CD4-positive, alpha-beta T cell treated with Interleukin-6 at 100 ng/mL for 8 hours (primary cell): ENCODE measurements around the gene ARL13B.
"Not testable (repeated sequence)": the region's sequence is repeated elsewhere in the genome, so short reads cannot be mapped to it uniquely, and the experiment has no call there.

ENCODE experiments used
- DNase-seq: peaks from one replicate; pipeline ENCODE4 v3.0.0-alpha.2; 2020; ENCODE audit warnings: mixed read lengths, low spot score

Gene ARL13B

DNA sequence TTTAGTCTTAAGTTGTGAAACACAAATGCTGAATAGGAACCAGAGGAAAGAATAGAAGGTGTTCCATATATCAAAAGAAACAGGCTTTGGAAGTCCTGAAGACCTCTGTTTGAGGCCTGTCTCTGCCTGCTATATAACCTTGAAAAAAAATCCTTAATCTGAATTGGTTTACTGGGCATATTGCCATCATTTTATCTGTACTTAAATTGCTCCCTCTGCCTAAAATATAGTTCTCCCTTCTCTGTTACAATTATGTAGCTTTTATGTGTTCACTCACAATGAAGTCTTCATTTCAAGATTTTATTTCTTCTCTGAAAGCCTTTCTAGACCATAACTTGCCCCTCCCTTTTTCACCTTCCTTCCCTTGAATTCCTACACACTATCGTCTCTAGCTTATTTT, 21.2 kb downstream of the ARL13B start:
- no peak for DNase-seq

DNA sequence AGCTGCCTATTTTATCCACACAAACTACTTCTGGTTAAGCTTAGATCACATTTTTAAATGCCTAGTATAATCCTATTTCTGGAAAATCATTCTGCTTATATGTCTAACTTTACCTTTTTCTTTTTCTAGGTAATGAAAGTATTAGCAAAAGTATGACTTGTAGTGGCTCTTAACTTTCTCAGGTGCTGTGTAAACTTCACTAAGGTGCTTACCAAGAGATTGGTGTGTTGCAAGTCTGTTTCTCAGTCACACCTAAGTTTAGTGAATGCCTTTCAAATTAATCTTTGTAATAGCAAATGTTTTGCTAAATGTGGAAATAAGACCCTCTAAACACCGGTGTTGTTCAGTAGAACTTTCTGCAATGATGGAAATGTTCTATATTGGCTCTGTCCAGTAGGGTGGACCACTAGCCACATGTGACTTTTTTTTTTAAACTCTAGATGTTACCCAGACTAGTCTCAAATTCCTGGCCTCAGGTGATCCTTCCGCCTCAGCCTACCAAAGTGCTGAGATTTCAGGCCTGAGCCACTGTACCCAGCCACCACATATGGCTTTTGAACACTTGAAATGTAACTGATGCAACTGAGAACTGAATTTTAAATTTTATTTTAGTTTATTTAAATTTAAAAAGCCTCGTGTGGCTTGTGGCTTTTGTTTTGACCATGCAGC, 22.0 kb downstream of the ARL13B start:
- DNase-seq: no peak

DNA sequence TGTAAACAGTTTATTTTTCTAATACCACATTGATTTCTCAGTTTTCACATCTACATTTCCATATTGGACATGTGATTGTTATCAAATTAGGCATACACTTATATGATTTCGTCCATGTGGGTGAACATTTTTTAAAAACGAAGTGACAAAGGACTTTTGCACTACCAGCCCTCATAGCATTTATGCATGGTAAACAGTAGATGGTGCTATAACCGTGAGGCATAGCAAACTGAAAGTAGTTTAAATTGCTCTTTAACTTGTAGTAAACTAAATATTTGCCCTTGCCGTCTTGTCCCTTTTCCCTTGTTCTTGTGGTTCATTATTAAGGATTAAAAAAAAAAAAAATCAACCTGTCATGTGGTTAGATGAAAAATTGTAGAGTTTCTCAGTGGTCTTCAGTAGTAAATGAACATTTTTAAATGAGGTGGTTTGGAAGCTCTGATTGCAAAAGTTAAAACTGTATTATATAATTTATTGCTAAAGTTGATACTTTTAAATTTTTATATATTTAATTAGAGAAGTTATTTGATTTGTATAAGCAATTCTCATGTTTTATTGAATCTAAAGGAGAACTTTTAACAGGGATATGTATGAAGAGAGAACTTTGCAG, 24.5 kb downstream of the ARL13B start:
- DNase-seq: peak; percentile 48

DNA sequence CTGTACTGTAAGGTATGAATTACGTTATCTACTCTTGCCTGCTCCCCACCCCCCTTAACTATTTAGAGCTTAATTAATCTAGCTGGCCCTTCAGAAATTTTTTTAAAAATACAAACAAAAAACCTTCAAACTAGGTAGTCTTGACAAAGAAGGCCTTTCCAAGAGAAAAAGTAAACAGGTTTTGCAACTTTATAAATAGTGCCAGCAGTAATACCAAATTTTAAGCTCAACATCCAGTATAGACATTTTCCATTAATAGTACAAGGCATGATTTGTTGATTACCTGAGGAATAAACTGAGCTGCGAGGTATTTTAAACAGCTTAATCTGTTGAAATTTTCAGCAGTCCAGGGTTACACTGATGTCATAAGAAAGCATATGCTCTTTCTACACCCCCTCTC, 28.3 kb downstream of the ARL13B start:
- no peak for DNase-seq

DNA sequence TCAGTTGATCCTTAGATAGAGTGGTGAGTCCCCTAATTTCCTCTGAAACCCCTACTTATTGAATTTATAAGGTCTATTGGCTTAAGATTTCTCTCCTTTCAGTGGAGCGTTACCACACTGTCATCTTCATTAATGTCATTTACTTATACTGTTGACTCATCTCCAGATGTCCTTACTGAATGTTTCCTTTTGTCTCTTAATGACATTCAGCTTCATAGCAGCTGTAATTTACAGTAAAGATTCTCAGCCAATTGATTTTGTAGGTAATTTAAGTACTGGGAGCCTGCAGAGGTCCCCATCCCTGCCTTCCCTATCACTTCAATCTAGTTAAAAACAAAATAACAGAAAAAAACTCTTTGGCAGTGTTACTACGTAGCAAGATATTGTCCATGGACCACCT, 29.7 kb downstream of the ARL13B start:
- DNase-seq: no peak

DNA sequence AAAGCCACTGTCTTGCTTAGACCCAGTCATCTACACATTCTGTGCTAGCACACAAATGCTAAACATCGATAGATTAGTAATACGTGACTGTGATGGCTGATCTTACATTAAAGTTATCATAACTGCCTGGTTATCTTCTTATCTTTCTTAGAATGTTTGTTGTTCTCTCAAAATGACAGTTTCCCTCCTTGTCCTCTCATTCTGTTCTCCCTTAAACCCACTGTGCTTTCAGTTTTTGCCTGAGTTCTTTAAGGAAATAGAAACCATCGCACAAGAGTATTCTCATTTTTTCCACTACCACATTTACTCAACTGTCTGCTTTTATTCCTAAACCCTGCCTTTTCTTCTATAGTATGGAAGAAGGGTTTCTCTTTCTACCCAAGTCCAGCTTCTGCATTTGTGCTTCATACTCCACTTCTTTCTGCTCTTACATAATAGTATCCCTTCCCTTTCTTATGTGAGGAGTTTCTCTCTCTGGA, 31.3 kb downstream of the ARL13B start:
- no peak for DNase-seq

DNA sequence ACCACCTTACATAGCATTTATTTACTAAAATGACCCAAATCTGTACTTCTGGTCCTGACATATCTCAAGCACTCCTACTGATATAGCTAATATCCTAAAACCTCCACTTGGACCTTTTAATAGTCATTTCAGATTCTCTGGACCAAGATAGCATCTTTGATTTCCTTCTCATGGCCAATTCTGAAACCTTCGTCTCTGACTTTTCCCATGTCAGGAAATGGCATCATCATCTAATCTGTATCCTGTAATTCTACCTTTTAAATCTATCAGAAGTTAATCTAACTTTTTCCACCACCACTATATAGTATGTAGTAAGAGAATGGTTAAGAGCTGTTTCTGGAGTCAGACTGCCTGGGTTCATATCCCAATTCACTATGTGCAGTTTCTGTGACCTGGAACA, 32.2 kb downstream of the ARL13B start:
- DNase-seq: no peak

DNA sequence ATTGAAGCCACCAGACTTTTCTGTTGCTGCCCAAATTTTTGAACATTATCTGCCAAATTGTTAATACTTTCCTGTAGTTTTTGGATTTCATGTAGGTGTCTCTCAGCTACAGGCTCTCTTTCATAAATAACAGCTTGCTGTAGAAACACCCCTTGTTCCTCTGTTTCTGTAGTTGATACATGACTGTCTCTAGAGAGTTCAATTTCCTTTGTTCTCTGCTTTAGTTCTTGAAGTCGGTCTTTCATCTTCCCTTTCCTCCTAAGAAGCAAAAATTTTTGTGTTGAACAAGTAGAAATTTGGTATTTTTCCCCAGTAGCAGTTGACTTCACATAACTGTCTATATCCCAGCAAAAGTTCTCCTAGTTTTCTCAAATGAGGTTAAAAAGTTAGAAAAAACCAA, 35.1 kb downstream of the ARL13B start:
- no peak for DNase-seq

DNA sequence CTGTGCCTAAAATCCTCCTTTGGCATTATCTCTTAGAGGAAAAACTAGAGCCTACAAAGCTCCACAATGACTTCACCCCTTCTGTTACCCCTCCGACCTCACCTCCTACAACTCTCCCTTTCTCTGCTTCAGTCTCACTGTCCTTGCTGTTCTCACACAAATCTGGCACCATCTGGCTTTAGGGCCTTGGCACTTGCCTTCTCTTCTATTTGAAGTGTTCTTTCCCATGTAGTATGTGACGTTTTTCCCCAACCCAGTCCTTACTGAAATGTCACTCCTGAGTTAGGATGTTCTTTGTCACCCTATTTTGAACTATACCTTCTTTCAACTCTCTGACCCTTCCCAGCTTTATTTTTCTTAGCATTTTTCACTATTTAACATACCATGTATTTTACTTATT, 39.7 kb downstream of the ARL13B start:
- DNase-seq: no peak

DNA sequence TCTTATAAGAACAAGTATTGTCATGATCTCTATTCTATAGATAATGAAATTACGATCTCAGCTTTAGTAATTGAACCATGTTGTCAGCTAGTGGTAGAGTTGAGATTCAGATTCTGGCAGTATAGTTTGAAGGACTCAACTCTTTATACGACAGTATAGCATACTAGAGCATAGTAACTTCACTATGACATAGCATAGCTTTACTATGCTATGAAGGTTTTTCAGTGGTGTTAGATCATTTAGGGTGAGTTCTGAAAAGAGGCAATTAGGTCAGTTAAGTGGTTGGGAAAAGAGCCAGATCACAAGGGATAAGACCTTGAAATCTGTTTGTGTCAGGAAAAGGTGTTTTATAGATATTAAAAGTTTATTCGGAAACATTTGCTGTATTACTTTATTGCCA, 40.3 kb downstream of the ARL13B start:
- no peak for DNase-seq

DNA sequence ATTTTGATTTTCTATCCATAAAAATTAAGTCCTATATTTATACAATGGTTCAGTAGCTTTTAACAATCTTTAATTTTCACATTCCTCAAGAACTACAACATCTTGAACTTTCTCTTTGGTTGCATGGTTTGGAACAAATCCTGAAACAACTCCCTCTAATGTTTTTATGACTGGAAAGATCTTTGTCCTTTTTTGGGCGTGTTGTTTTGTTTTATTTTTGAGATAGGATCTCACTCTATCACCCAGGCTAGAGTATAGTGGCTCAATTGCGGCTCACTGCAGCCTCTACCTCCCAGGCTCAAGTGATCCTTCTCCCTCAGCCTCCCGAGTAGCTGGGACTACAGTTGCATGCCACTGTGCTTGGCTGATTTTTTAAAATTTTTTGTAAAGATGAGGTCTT, 44.4 kb downstream of the ARL13B start:
- no peak for DNase-seq

DNA sequence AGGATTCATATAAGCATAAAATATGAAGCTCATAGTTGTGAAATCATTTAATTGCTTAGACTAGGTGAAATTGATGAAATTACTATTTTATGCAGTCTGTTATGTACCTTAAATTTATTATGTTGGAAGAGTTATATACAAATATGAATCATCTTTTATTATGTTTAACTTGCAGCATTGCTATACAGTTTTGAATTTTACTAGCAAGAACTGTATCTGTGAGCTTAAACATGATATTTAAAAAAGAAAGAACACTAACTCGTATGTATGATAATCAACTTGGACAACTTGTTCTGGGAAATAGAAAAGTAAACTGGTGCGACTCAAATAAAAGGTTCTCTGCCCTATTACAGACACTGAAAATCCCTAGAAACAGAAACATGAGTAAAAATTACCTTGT, 46.7 kb downstream of the ARL13B start:
- no peak for DNase-seq

DNA sequence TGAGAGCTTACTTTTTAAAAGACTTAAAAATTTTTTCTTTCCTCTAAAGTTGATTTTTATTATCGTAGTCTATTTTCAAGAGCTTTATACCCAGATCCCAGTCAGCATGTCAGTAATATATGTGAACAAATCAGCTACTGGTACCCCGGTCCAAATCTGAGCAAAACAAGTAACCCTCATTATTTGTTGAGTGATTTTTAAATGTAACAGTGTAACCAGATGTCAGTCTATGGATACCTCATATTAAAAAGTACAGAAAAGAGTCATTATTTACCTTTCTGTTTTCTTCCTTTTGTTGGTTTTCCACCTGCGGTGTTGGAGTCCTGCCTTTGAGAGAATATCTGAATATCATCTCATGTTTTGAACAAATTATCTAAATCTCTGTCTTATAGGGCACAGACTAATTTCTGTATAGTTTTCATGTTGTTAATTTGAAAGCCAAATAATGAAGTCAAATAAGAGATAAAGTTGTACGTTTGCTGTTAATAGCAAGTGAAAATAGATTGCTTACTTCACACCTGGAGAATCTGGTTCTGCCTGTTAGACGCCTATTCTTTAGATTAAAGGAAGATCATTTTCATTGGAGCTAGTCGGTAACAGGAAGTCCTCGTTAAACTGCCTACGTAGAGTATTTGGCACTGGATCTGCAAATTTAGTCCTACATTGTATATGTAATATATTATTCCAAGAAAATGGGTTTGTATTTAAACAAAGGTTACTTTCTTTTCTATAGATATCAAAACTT, 48.3 kb downstream of the ARL13B start, which contains the start of gene STX19:
STX19 (minus strand) TSS at position 505 of the 745 bp plus-strand sequence. CDS start 13,328 bp downstream, outside the sequence.
- no peak for DNase-seq

DNA sequence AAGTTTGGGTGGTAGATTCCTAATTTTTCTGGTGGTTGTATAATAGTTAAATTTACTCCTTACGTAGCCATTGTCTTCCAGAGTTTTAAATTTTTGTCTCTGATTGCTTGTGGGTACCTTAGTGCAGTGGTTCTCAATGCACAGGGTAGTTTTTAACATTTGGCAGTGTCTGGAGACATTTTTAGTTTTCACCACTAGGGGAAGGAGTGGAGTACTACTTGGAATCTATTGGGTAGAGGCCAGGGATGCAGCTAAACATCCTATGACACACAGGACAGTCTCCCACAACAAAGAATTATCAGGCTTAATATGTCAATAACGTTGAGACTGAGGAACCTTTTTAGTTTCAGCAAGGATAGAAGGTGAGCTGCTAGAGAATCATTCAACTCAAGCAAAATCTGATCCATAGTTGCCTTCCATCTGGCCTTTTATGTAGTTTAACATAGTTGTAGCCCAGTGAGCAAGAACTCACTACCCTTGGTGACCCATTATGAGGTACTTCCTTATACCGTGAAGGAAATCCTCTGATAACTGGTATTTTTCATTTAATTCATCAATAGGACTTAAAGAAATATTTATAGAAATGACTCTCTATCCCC, 57.1 kb downstream of the ARL13B start:
- no peak for DNase-seq

DNA sequence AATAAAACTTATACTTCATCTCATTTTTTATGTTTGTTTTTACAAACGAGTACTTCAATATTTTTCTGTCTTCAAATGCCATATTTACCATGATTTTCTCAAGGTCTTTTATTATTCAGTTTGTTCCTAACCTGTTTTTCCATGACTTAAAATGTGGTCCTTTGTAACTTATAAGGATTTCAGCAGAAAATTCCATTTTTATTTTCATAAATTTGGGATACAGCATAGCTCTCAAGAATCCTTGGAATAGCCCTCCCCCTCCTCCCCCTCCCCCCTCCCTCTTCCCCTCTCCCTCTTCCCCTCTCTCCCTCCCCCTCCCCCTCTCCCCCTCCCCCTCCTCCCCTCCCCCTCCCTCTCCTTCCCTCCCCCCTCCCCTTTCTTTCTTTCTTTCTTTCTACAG, 63.3 kb downstream of the ARL13B start:
- no peak for DNase-seq

DNA sequence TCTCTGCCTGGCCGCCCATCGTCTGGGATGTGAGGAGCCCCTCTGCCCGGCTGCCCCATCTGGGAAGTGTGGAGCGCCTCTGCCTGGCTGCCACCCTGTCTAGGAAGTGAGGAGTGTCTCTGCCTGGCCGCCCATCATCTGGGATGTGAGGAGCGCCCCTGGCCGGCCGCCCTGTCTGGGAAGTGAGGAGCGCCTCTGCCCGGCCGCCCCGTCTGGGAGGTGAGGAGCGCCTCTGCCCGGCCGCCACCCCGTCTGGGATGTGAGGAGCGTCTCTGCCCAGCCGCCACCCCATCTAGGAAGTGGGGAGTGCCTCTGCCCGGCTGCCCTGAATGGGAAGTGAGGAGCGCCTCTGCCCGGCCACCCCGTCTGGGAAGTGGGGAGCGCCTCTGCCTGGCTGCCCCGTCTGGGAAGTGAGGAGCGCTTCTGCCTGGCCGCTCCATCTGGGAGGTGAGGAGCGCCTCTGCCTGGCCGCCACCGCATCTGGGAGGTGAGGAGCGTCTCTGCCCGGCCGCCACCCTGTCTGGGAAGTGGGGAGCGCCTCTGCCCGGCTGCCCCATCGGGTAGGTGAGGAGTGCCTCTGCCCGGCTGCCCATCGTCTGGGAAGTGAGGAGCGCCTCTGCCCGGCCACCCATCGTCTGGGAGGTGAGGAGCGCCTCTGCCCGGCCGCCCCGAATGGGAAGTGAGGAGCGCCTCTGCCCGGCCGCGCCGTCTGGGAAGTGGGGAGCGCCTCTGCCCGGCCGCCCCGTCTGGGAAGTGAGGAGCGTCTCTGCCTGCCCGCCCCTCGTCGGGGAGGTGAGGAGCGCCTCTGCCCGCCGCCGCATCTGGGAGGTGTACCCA, 64.4 kb downstream of the ARL13B start:
- DNase-seq: not testable (repeated sequence)

DNA sequence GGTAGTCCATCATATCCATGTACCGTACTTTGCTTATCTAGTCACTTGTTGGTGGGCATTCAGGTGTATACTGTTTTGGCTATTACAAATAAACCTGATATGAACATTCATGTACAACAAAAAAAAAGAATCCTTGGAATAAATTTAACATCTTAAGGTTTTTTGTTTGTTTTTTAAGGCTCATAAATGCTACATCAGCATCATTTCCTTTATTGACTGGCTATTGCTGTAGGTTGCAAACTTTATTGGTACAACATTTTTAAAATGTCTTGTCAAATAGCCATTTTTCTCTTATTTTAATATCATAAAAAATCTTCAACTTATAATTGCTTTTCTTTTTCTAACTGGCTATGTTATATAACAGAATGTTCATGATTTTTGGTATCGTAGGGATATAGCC, 66.6 kb downstream of the ARL13B start:
- DNase-seq: no peak

DNA sequence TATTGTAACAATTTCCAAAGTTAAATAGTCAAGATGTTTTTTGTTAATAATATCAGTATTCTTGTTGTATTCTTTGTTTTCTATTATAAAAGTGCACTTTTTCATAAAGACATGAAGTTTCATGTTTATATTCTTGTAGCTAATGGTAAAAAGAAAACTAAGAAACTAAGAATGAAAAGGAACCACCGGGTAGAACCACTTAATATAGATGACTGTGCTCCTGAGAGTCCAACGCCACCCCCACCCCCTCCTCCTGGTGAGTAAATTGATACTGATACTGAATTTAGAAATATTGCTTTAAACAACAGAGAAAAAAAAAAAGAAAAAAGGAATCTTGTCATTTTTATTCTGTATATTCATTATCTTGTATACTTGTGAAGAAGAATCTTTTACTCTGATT, 69.3 kb downstream of the ARL13B start:
- no peak for DNase-seq

DNA sequence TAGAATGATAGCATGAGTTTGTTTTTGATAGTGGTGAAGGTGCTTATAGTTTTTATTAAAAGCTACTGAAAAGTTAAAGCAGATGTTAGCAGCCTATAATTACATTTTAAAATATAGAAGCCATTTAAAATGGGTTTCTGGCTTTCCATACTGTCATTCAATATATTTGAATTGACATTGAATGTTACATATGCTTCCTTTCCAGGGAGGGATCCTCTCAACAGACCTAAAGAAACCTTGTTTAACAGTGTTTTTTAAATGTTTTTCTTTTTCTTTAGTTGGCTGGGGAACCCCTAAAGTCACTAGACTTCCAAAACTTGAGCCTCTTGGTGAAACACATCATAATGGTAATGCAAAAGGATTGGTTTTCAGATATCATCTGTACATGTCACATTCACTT, 70.6 kb downstream of the ARL13B start:
- DNase-seq: no peak

DNA sequence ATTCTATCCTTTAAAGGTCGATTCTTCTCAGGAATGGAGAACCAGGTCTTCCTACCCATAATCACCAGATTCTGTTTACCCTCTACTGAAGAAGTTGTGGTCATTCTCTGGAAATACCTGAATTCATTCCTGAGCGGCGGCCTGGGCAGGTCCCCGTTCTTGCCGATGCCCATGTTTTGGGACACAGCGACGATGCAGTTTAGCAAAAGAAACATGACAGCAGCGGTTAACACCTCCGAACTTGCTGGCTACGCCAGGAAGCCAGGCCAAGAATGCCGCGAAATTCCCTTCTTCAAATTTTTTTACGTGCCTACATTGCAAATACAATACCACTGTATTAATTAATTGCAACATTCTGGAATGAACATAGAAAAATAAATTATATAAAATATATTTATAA, 81.3 kb downstream of the ARL13B start:
- DNase-seq: no peak

DNA sequence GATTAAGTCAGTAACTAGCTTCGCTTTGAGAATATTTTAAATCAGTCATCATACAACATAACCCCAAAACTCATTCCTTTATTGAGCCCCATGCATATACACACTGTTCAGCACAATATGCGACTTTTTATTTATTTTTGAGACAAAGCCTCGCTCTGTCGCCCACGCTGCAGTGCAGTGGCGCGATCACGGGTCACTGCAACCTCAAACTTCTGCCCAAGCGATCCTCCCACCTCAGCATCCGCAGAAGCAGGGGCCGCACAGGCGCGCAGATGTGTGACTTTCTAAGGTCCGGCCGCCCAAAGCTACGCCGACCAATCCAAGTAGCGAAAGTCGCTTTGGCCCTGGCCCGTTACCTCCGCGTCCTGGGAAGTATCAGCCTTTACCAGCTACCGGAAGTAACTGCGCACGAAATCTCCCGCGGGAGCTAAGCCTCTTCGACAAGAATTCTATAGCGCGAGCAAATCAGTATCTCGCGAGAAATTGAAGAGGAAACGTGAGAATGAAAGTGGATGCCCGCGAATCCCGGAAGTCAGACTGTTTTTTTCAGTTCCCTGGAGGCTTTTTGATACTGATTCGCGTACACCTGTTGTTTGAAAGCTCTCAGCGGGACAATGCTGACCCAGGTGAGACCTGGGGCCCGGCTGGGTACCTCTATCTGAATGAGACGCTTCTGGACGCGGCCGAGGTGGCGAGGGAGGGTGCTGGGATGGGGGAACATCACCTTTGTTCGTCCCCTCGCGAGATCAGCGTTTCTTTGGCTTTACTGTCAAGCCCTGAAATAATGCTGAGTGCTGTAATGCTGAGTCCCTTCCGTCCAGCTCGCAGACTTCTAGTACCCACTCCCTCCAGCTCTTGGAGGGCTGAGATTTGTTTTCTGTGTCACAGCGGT, 82.8 kb downstream of the ARL13B start, which contains the start of the genes DHFR2 and NSUN3:
DHFR2 (minus strand) TSS at position 404 of the 892 bp plus-strand sequence. CDS start 1,405 bp downstream, outside the sequence.
NSUN3 (plus strand) TSS at position 549 of the 892 bp plus-strand sequence; CDS start at position 615, 66 bp downstream.
- peak; percentile 87 for DNase-seq
